Liver (tissue), 9 donors: ENCODE results near the gene AP1S2. TPM values are rescaled to one million over a fixed set of nuclear protein-coding genes. Genes with fewer than 3 reads are reported as not detected.

Source experiments
- DNase-seq: peaks from one replicate; pipeline ENCODE4 v3.0.0-alpha.2; 2017; ENCODE audit warnings: low spot score
- H3K27ac ChIP-seq, 2 donors: one replicate each; pipeline ENCODE4 v1.7.0; 2013; ENCODE audit warnings: inconsistent platforms in 2 of 2, low read length in 2 of 2, control low read depth in 1 of 2, low read depth in 1 of 2, mild to moderate bottlenecking in 1 of 2
- H3K27me3 ChIP-seq, 4 donors: one replicate each; pipeline versions ENCODE4 v1.6.1 to v1.7.0; 2013; ENCODE audit warnings: low read length in 3 of 4, inconsistent platforms in 1 of 4, mild to moderate bottlenecking in 1 of 4, moderate library complexity in 1 of 4; ENCODE audit not compliant: control insufficient read depth in 4 of 4, insufficient read depth in 4 of 4
- H3K36me3 ChIP-seq, 4 donors: one replicate each; pipeline versions ENCODE4 v1.6.1 to v1.7.0; 2013; ENCODE audit warnings: low read length in 3 of 4, mild to moderate bottlenecking in 3 of 4, low read depth in 1 of 4, moderate library complexity in 1 of 4; ENCODE audit not compliant: control insufficient read depth in 4 of 4, insufficient read depth in 3 of 4
- H3K4me1 ChIP-seq, 4 donors: one replicate each; pipeline versions ENCODE4 v1.6.1 to v1.7.0; 2013; ENCODE audit warnings: low read length in 3 of 4, mild to moderate bottlenecking in 3 of 4, moderate library complexity in 1 of 4; ENCODE audit not compliant: control insufficient read depth in 4 of 4, insufficient read depth in 4 of 4
- H3K4me3 ChIP-seq, 3 donors: one replicate each; pipeline versions ENCODE4 v1.6.1 to v1.7.0; 2013; ENCODE audit warnings: low read length in 3 of 3, control low read depth in 1 of 3, low read depth in 1 of 3, mild to moderate bottlenecking in 1 of 3
- H3K9ac ChIP-seq, 2 donors: one replicate each; pipeline ENCODE4 v1.7.0; 2013; ENCODE audit warnings: low read length in 2 of 2, mild to moderate bottlenecking in 2 of 2, moderate library complexity in 2 of 2, control low read depth in 1 of 2, low read depth in 1 of 2
- H3K9me3 ChIP-seq, 4 donors: one replicate each; pipeline versions ENCODE4 v1.6.1 to v1.7.0; 2013; ENCODE audit warnings: low read length in 3 of 4; ENCODE audit not compliant: control insufficient read depth in 4 of 4
- EGR1 ChIP-seq, 2 donors: IDR thresholded peaks; 2 replicates each; pipeline ENCODE4 v1.6.1; 2016 to 2018; ENCODE audit warnings: antibody characterized with exemption in 2 of 2, low read depth in 2 of 2
- FOXA1 ChIP-seq: IDR thresholded peaks from 2 replicates; pipeline ENCODE4 v1.6.1; 2016; ENCODE audit warnings: antibody characterized with exemption
- FOXA2 ChIP-seq: IDR thresholded peaks from 2 replicates; pipeline ENCODE4 v1.6.1; 2016; ENCODE audit warnings: antibody characterized with exemption
- GABPA ChIP-seq, 2 donors: IDR thresholded peaks in 1 of 2; conservative IDR thresholded peaks in 1 of 2; 2 replicates each; pipeline ENCODE4 v1.6.1; 2016; ENCODE audit warnings: antibody characterized with exemption in 2 of 2, mild to moderate bottlenecking in 1 of 2, moderate library complexity in 1 of 2
- HNF4A ChIP-seq, 2 donors: conservative IDR thresholded peaks; 2 replicates each; pipeline ENCODE4 v1.6.1; 2016; ENCODE audit warnings: antibody characterized with exemption in 2 of 2, mild to moderate bottlenecking in 2 of 2
- HNF4G ChIP-seq: IDR thresholded peaks from 2 replicates; pipeline ENCODE4 v1.6.1; 2016; ENCODE audit warnings: antibody characterized with exemption
- JUND ChIP-seq, 2 donors: IDR thresholded peaks; 2 replicates each; pipeline ENCODE4 v1.6.1; 2016; ENCODE audit warnings: antibody characterized with exemption in 2 of 2
- NR2F2 ChIP-seq: IDR thresholded peaks from 2 replicates; pipeline ENCODE4 v1.6.1; 2016; ENCODE audit warnings: antibody characterized with exemption
- RAD21 ChIP-seq, 2 donors: IDR thresholded peaks; 2 replicates each; pipeline ENCODE4 v1.6.1; 2016; ENCODE audit warnings: antibody characterized with exemption in 2 of 2, mild to moderate bottlenecking in 2 of 2
- RXRA ChIP-seq, 2 donors: IDR thresholded peaks; 2 replicates each; pipeline ENCODE4 v1.6.1; 2017 to 2018; ENCODE audit warnings: antibody characterized with exemption in 2 of 2, mild to moderate bottlenecking in 1 of 2
- ZBTB33 ChIP-seq: IDR thresholded peaks from 2 replicates; pipeline ENCODE4 v1.6.1; 2016; ENCODE audit warnings: antibody characterized with exemption
- WGBS: extraction: QIAGEN DNeasy Blood & Tissue Kit; methylation state at CpG from one replicate; pipeline ENCODE4 v1.1.7; 2013; 5-methylcytosine and 5-hydroxymethylcytosine counted together
- polyA plus RNA-seq, 2 donors: library from polyadenylated mRNA; stranded (reverse) in 1 of 2; unstranded in 1 of 2; fragments of 200-250 nt in 1 of 2; fragments of >200 nt in 1 of 2; fragmentation: Nextera tagmentation in 1 of 2; extraction: Ambion mirVana in 1 of 2; gene quantifications; one replicate each; pipeline versions ENCODE4 v1.2.1 to v1.2.3, GENCODE V29; 2013 to 2015
- total RNA-seq, 2 donors: library from RNA; depleted of rRNA; stranded (reverse); fragments of >200 nt; gene quantifications; one replicate each; pipeline ENCODE4 v1.2.3, GENCODE V29; 2014
- TF ChIP-seq, protein P1 (sequence below): fragments of 150-350 bp; IDR thresholded peaks from 2 replicates; pipeline ENCODE4 v1.5.1; 2017; ENCODE audit warnings: improper control_type of control experiment, low read depth, low read length; ENCODE audit not compliant: missing input control
- TF ChIP-seq, protein P2 (sequence below): IDR thresholded peaks from 2 replicates; pipeline ENCODE4 v1.6.1; 2016; ENCODE audit warnings: antibody characterized with exemption, mild to moderate bottlenecking
- TF ChIP-seq, protein P3 (sequence below): IDR thresholded peaks from 2 replicates; pipeline ENCODE4 v1.6.1; 2016; ENCODE audit warnings: antibody characterized with exemption
- donor health status: healthy.
- donor health status: healthy.
- donor health status: healthy.
- donor health status: healthy.
- donor health status: healthy.

AP1S2 gene
- total and polyA plus RNA-seq, 4 donors: 6.1 to 25.7 (median 10.6) TPM

- TF ChIP-seq, protein P1, sequence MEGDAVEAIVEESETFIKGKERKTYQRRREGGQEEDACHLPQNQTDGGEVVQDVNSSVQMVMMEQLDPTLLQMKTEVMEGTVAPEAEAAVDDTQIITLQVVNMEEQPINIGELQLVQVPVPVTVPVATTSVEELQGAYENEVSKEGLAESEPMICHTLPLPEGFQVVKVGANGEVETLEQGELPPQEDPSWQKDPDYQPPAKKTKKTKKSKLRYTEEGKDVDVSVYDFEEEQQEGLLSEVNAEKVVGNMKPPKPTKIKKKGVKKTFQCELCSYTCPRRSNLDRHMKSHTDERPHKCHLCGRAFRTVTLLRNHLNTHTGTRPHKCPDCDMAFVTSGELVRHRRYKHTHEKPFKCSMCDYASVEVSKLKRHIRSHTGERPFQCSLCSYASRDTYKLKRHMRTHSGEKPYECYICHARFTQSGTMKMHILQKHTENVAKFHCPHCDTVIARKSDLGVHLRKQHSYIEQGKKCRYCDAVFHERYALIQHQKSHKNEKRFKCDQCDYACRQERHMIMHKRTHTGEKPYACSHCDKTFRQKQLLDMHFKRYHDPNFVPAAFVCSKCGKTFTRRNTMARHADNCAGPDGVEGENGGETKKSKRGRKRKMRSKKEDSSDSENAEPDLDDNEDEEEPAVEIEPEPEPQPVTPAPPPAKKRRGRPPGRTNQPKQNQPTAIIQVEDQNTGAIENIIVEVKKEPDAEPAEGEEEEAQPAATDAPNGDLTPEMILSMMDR: no peak
- TF ChIP-seq, protein P2, sequence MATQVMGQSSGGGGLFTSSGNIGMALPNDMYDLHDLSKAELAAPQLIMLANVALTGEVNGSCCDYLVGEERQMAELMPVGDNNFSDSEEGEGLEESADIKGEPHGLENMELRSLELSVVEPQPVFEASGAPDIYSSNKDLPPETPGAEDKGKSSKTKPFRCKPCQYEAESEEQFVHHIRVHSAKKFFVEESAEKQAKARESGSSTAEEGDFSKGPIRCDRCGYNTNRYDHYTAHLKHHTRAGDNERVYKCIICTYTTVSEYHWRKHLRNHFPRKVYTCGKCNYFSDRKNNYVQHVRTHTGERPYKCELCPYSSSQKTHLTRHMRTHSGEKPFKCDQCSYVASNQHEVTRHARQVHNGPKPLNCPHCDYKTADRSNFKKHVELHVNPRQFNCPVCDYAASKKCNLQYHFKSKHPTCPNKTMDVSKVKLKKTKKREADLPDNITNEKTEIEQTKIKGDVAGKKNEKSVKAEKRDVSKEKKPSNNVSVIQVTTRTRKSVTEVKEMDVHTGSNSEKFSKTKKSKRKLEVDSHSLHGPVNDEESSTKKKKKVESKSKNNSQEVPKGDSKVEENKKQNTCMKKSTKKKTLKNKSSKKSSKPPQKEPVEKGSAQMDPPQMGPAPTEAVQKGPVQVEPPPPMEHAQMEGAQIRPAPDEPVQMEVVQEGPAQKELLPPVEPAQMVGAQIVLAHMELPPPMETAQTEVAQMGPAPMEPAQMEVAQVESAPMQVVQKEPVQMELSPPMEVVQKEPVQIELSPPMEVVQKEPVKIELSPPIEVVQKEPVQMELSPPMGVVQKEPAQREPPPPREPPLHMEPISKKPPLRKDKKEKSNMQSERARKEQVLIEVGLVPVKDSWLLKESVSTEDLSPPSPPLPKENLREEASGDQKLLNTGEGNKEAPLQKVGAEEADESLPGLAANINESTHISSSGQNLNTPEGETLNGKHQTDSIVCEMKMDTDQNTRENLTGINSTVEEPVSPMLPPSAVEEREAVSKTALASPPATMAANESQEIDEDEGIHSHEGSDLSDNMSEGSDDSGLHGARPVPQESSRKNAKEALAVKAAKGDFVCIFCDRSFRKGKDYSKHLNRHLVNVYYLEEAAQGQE: no peak
- TF ChIP-seq FOXA2: no peak
Measured at GRCh38 chrX:15848576-15848975, 6.0 kb downstream of the AP1S2 start (continued).

- H3K27ac ChIP-seq: no peak overlapping the region
- H3K36me3 ChIP-seq: peaks cover 0 to 4% (median 0%) of the 10 kb centered on the region in 4 donors
- no peaks in the 10 kb centered on the region for H3K27me3 ChIP-seq
- no peak for DNase-seq
- TF ChIP-seq FOXA2 (no peak), HNF4A (conservative IDR thresholded peaks at IDR 0.05) (no peak), RAD21 (IDR thresholded peaks at IDR 0.05) (no peak), GABPA (IDR thresholded peaks at IDR 0.05 in 1 of 2, conservative IDR thresholded peaks at IDR 0.05 in 1 of 2) (no peak), FOXA1 (no peak)
- TF ChIP-seq, protein P3, sequence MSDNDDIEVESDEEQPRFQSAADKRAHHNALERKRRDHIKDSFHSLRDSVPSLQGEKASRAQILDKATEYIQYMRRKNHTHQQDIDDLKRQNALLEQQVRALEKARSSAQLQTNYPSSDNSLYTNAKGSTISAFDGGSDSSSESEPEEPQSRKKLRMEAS: no peak
- H3K4me1 ChIP-seq: no peaks in the 10 kb centered on the region
- no peak overlapping the region for H3K9ac ChIP-seq
- H3K4me3 ChIP-seq: no peak overlapping the region
- no peaks in the 10 kb centered on the region for H3K9me3 ChIP-seq
Measured at GRCh38 chrX:15843960-15844359, 10.7 kb downstream of the AP1S2 start.

DNA sequence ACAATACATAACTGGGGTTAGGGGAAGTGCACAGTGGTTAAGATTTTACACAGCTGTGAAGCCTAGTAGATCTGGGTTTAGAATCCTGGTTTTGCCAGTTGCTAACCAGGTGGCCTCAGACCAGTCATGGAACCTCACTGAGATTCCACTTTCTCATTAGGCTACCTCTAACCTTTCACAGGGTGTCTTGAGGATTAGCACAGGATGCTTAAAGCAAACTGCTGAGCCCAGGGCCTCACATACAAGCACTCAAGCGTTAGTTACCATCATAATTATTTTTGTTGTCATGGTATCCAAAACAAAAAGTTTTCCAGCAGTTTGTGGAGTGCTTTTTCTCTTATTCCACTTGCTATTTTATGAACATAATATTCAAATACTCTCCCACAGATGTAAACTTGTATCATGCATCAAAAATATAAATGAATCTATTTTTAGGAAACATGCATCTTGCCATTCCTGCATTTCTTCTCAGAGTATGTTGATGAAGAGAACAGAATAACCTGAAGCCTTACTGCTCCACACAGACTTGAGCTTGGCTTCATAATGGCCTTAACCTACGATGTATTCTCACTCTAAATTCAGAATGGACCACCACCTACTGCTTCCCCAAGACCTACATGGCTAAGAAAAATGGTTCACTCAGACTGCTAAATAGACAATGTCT is 12.6 kb downstream of the AP1S2 start:
- WGBS: 92% methylated on average over 2 of the region's 2 CpGs
- Histone ChIP-seq H3K9me3 (no peaks in the 10 kb centered on the region), H3K27me3 (no peaks in the 10 kb centered on the region), H3K4me1 (no peaks in the 10 kb centered on the region), H3K27ac (no peak overlapping the region), H3K9ac (no peak overlapping the region), H3K36me3 (peaks cover 0 to 4% (median 0%) of the 10 kb centered on the region in 4 donors), H3K4me3 (no peak overlapping the region)
- TF ChIP-seq JUND (IDR thresholded peaks at IDR 0.05) (no peak), ZBTB33 (no peak), NR2F2 (no peak), HNF4A (conservative IDR thresholded peaks at IDR 0.05) (no peak), EGR1 (IDR thresholded peaks at IDR 0.05; ENCODE audit: low read depth in 2 of 2) (no peak), RXRA (IDR thresholded peaks at IDR 0.05) (no peak), RAD21 (IDR thresholded peaks at IDR 0.05) (no peak), HNF4G (no peak)
- TF ChIP-seq, protein P3: no peak
- TF ChIP-seq, protein P2: no peak
- DNase-seq: no peak
